ENCODE measurements around the gene WDR27. TPM values are rescaled to one million over a fixed set of nuclear protein-coding genes. Genes with fewer than 3 reads are reported as not detected.

WDR27 gene
- total and polyA plus RNA-seq, 9 donors = 16.6 to 53.4 (median 38.7) TPM

- H3K4me3 ChIP-seq = no peak overlapping the region
- H3K27me3 ChIP-seq = no peaks in the 10 kb centered on the region
- no peaks in the 10 kb centered on the region for H3K36me3 ChIP-seq
- no peaks in the 10 kb centered on the region for H3K4me1 ChIP-seq (ENCODE audit: insufficient read depth)
- WGBS, 3 donors = 87 to 96% (median 90%) methylated on average over 5 of the region's 5 CpGs
- intact Hi-C loops (cut with DNase I) = no loop called here
- H3K9me3 ChIP-seq = no peaks in the 10 kb centered on the region
- TF ChIP-seq, protein P1, sequence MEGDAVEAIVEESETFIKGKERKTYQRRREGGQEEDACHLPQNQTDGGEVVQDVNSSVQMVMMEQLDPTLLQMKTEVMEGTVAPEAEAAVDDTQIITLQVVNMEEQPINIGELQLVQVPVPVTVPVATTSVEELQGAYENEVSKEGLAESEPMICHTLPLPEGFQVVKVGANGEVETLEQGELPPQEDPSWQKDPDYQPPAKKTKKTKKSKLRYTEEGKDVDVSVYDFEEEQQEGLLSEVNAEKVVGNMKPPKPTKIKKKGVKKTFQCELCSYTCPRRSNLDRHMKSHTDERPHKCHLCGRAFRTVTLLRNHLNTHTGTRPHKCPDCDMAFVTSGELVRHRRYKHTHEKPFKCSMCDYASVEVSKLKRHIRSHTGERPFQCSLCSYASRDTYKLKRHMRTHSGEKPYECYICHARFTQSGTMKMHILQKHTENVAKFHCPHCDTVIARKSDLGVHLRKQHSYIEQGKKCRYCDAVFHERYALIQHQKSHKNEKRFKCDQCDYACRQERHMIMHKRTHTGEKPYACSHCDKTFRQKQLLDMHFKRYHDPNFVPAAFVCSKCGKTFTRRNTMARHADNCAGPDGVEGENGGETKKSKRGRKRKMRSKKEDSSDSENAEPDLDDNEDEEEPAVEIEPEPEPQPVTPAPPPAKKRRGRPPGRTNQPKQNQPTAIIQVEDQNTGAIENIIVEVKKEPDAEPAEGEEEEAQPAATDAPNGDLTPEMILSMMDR (IDR thresholded peaks at IDR 0.05) = no peak
- no peak for TF ChIP-seq POLR2A (IDR thresholded peaks at IDR 0.05)
- no peak for TF ChIP-seq EP300 (IDR thresholded peaks at IDR 0.05)
- DNase-seq = no peak
- H3K27ac ChIP-seq = no peak overlapping the region
These were observed 126.5 kb downstream of the WDR27 start for GRCh38 chr6:169575365-169575764.

DNA sequence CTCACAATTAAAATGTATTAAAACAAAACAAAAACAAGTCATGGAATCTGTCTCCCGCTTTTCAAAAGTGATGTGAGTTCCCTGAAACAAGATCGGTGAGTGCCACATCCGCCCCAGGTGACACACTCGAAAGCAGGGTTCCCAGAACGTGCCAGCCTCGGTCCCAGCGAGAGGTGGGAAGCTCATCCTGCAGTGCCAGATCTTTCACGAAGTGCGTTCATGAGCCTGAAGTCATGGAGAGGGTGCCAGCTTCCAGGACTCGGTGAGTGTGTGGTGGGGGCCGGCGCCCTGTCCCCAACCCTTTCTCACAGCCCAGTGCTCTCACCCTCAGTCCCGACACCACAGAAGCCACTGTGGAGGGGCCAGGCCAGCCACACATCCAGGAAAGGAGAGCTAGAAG, 127.4 kb downstream of the WDR27 start:
- no peaks in the 10 kb centered on the region for H3K36me3 ChIP-seq
- no peaks in the 10 kb centered on the region for H3K27me3 ChIP-seq
- TF ChIP-seq POLR2A (IDR thresholded peaks at IDR 0.05) (no peak), EP300 (IDR thresholded peaks at IDR 0.05) (no peak)
- TF ChIP-seq, protein P1 (IDR thresholded peaks at IDR 0.05) = no peak
- H3K4me3 ChIP-seq = no peak overlapping the region
- DNase-seq = no peak
- no peak overlapping the region for H3K27ac ChIP-seq
- H3K4me1 ChIP-seq (ENCODE audit: insufficient read depth) = no peaks in the 10 kb centered on the region
- intact Hi-C loops (cut with DNase I) = no loop called here
- WGBS, 3 donors = 81 to 88% (median 87%) methylated on average over 13 of the region's 13 CpGs
- H3K9me3 ChIP-seq = no peaks in the 10 kb centered on the region

GRCh38 chr6:169573883-169574282, 127.9 kb downstream of the WDR27 start:
- Histone ChIP-seq H3K4me3 (no peak overlapping the region), H3K9me3 (no peaks in the 10 kb centered on the region), H3K27me3 (no peaks in the 10 kb centered on the region), H3K36me3 (no peaks in the 10 kb centered on the region), H3K4me1 (ENCODE audit: insufficient read depth) (no peaks in the 10 kb centered on the region), H3K27ac (no peak overlapping the region)
- intact Hi-C loops (cut with DNase I) = no loop called here
- WGBS, 3 donors = 92 to 97% (median 94%) methylated on average over 5 of the region's 5 CpGs
- DNase-seq = no peak
- TF ChIP-seq EP300 (IDR thresholded peaks at IDR 0.05) (no peak), POLR2A (IDR thresholded peaks at IDR 0.05) (no peak)
- TF ChIP-seq, protein P1 (IDR thresholded peaks at IDR 0.05) = no peak

DNA sequence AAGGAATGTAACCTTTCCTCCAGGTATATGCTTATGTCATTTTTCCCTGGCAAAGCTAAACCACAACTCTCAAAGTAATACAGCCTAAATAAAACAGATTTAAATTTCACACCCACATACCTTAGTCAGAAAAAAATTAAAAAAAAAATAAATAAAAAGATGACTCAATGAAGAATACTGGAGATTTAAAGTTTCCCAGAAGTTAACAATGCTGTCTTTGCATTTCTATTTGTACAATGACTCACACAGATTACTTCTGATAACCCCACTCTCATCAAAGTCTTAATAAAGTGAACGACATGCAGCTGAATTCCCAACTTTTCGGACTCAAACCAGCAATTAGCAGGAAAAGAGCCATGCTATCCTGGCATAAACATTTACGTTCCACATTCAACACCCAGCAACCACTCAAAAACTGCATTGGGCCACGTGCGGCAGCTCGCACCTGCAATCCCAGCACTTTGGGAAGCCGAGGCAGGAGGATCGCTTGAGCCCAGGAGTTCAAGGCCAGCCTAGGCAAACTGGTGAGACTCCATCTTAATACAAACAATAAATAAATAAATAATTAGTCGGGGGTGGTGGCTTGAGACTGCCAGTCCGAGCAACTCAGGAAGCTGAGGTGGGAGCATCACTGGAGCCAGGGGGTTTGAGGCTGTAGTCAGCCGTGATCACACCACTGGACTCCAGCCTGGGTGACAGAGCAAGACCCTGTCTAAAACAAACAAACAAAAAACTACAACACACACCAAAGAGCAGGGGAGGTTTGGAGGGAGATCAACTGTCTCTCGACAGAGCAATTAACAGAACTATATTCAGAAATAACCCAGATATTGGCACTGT, 130.5 kb downstream of the WDR27 start:
- Histone ChIP-seq H3K36me3 (no peaks in the 10 kb centered on the region), H3K4me1 (ENCODE audit: insufficient read depth) (no peaks in the 10 kb centered on the region), H3K9me3 (no peaks in the 10 kb centered on the region), H3K27ac (no peak overlapping the region), H3K27me3 (no peaks in the 10 kb centered on the region), H3K4me3 (no peak overlapping the region)
- intact Hi-C loops (cut with DNase I) = no loop called here
- TF ChIP-seq EP300 (IDR thresholded peaks at IDR 0.05) (no peak), POLR2A (IDR thresholded peaks at IDR 0.05) (no peak)
- TF ChIP-seq, protein P1 (IDR thresholded peaks at IDR 0.05) = no peak
- DNase-seq = no peak
- 87 to 92% (median 90%) methylated on average over 12 of the region's 12 CpGs for WGBS, 3 donors
